PC-3 (cell line): ENCODE data around the gene CIB4. TPM values are rescaled to one million over a fixed set of nuclear protein-coding genes. Genes with fewer than 3 reads are reported as not detected.

Experiments
- ATAC-seq: fragments of 200-7000 bp; cut with Tn5 transposase; 2 replicates; pipeline ENCODE4 v1.9.1; 2020; ENCODE audit warnings: mild to moderate bottlenecking, moderate library complexity
- BruUV-seq: library from RNA; stranded (reverse); fragments of 400-500 nt; replicated peaks from 2 replicates; lab custom pipeline; 2021; lab: Mats Ljungman, UMichigan
- CTCF ChIA-PET: fragments of 300-600 bp; sonication (Branson Sonifier 250); formaldehyde crosslinking; loops from one replicate; lab custom pipeline; 2022; ENCODE audit warnings: antibody characterized with exemption; lab: Charles Lee
- POLR2A ChIA-PET: fragments of 300-600 bp; sonication (Branson Sonifier 250); formaldehyde crosslinking; loops from one replicate; lab custom pipeline; 2022; ENCODE audit warnings: antibody characterized with exemption; ENCODE audit not compliant: unreplicated experiment; lab: Charles Lee
- DNase-seq: peaks from one replicate; pipeline ENCODE4 v3.0.0-alpha.2; 2015
- H2AFZ ChIP-seq: fragments of 300-600 bp; sonication (generic); 2 replicates; pipeline ENCODE4 v1.6.0; 2016; ENCODE audit warnings: antibody characterized with exemption, low read length
- H3F3A ChIP-seq: fragments of 300-600 bp; sonication (generic); one replicate; pipeline ENCODE4 v1.6.0; 2017; ENCODE audit warnings: antibody characterized with exemption, low read length, control low read depth, mild to moderate bottlenecking; ENCODE audit not compliant: unreplicated experiment
- H3K27ac ChIP-seq: fragments of 300-600 bp; sonication (generic); 2 replicates; pipeline ENCODE4 v1.5.1; 2016; ENCODE audit warnings: mild to moderate bottlenecking, low read length
- H3K27me3 ChIP-seq: fragments of 300-600 bp; sonication (generic); 2 replicates; pipeline ENCODE4 v1.6.1; 2016; ENCODE audit warnings: low read length, mixed read lengths
- H3K36me3 ChIP-seq: fragments of 300-600 bp; sonication (generic); 2 replicates; pipeline ENCODE4 v1.6.1; 2016; ENCODE audit warnings: low read depth, mixed run types, low read length, mixed read lengths
- H3K4me1 ChIP-seq: fragments of 300-600 bp; sonication (generic); 2 replicates; pipeline ENCODE4 v1.5.1; 2016; ENCODE audit warnings: low read length; ENCODE audit not compliant: insufficient read depth
- H3K4me2 ChIP-seq: fragments of 300-600 bp; sonication (generic); 2 replicates; pipeline ENCODE4 v1.6.0; 2016; ENCODE audit warnings: low read length
- H3K4me3 ChIP-seq: fragments of 300-600 bp; sonication (generic); 2 replicates; pipeline ENCODE4 v1.5.1; 2016; ENCODE audit warnings: mild to moderate bottlenecking, low read length, mixed read lengths
- H3K79me2 ChIP-seq: fragments of 300-600 bp; sonication (generic); 2 replicates; pipeline ENCODE4 v1.6.1; 2017; ENCODE audit warnings: low read length, mixed read lengths
- H3K9ac ChIP-seq: fragments of 300-600 bp; sonication (generic); 2 replicates; pipeline ENCODE4 v1.6.0; 2016; ENCODE audit warnings: mild to moderate bottlenecking, low read length
- H3K9me2 ChIP-seq: fragments of 300-600 bp; sonication (generic); replicated peaks from 2 replicates; pipeline ENCODE4 v1.6.1; 2016; ENCODE audit warnings: mixed run types, low read length, mixed read lengths
- H3K9me3 ChIP-seq: fragments of 300-600 bp; sonication (generic); 2 replicates; pipeline ENCODE4 v1.6.1; 2016; ENCODE audit warnings: low read length, mixed read lengths
- H4K20me1 ChIP-seq: fragments of 300-600 bp; sonication (generic); 2 replicates; pipeline ENCODE4 v1.6.1; 2016; ENCODE audit warnings: low read length, mixed read lengths
- CTCF ChIP-seq: fragments of 300-600 bp; sonication (generic); conservative IDR thresholded peaks from 2 replicates; pipeline ENCODE4 v1.5.1; 2017; ENCODE audit warnings: antibody characterized with exemption, low read depth, mild to moderate bottlenecking, low read length
- EZH2 ChIP-seq: fragments of 300-600 bp; sonication (generic); IDR thresholded peaks from one replicate; pipeline ENCODE4 v1.6.1; 2017; ENCODE audit warnings: antibody characterized with exemption, mild to moderate bottlenecking, low read length; ENCODE audit not compliant: unreplicated experiment
- EZH2phosphoT487 ChIP-seq: fragments of 300-600 bp; sonication (generic); IDR thresholded peaks from 2 replicates; pipeline ENCODE4 v1.6.1; 2018; ENCODE audit warnings: mild to moderate bottlenecking, antibody characterized with exemption, low read length, borderline replicate concordance
- intact Hi-C: fragments of 100-400 bp; cut with micrococcal nuclease; formaldehyde crosslinking; loops from 2 replicates; pipeline ENCODE4 v1.9.0; 2023
- total RNA-seq: library from RNA; depleted of rRNA; stranded (reverse); fragments of >200 nt; gene quantifications from 2 replicates; pipeline ENCODE4 v1.2.3, GENCODE V29; 2014

CIB4 gene
- total RNA-seq, 1 experiment from 2014 or later = not detected

- no peak overlapping the region for H2AFZ ChIP-seq
- POLR2A ChIA-PET = no interaction called here
- H3K9me2 ChIP-seq = no peaks in the 10 kb centered on the region
- H3K79me2 ChIP-seq = no peaks in the 10 kb centered on the region
- no peaks in the 10 kb centered on the region for H3F3A ChIP-seq
- no peak for ATAC-seq
- H3K9ac ChIP-seq = no peak overlapping the region
- H3K9me3 ChIP-seq = no peaks in the 10 kb centered on the region
- H3K4me1 ChIP-seq = no peaks in the 10 kb centered on the region
- no peaks in the 10 kb centered on the region for H4K20me1 ChIP-seq
- H3K27ac ChIP-seq = no peak overlapping the region
- no peak overlapping the region for H3K4me3 ChIP-seq
- TF ChIP-seq CTCF (no peak), EZH2phosphoT487 (no peak), EZH2 (no peak)
- CTCF ChIA-PET = interaction anchor here (1.2 kb wide), 1 partner anchor 132 kb away, joined by 4 read pairs; no protein-coding TSS in a partner anchor
- no peaks in the 10 kb centered on the region; the same call in 1 of the 2 replicates for H3K27me3 ChIP-seq
- no peak overlapping the region for H3K4me2 ChIP-seq
- intact Hi-C loops = no loop called here
- DNase-seq = no peak
- no TSS peak for BruUV-seq
- no peaks in the 10 kb centered on the region for H3K36me3 ChIP-seq
Observed at GRCh38 chr2:26614216-26615138, 26.7 kb downstream of the CIB4 start.

- ChIA-PET POLR2A (no interaction called here), CTCF (no interaction called here)
- Histone ChIP-seq H2AFZ (no peak overlapping the region), H3K4me3 (no peak overlapping the region), H3K4me2 (no peak overlapping the region), H3K9me3 (no peaks in the 10 kb centered on the region), H3K36me3 (no peaks in the 10 kb centered on the region), H3K9me2 (no peaks in the 10 kb centered on the region), H4K20me1 (no peaks in the 10 kb centered on the region), H3K27ac (no peak overlapping the region), H3K27me3 (no peaks in the 10 kb centered on the region; the same call in 1 of the 2 replicates), H3F3A (no peaks in the 10 kb centered on the region), H3K4me1 (no peaks in the 10 kb centered on the region), H3K9ac (no peak overlapping the region), H3K79me2 (no peaks in the 10 kb centered on the region)
- DNase-seq (no peak), ATAC-seq (no peak)
- TF ChIP-seq CTCF (no peak), EZH2 (no peak)
- intact Hi-C loops = no loop called here
- BruUV-seq = no TSS peak
Observed at GRCh38 chr2:26613241-26614215, 27.6 kb downstream of the CIB4 start.
